ENCODE results near the gene ATF4.
"Not testable (repeated sequence)": the region's sequence is repeated elsewhere in the genome, so short reads cannot be mapped to it uniquely, and the experiment has no call there.

ATF4 gene

DNA sequence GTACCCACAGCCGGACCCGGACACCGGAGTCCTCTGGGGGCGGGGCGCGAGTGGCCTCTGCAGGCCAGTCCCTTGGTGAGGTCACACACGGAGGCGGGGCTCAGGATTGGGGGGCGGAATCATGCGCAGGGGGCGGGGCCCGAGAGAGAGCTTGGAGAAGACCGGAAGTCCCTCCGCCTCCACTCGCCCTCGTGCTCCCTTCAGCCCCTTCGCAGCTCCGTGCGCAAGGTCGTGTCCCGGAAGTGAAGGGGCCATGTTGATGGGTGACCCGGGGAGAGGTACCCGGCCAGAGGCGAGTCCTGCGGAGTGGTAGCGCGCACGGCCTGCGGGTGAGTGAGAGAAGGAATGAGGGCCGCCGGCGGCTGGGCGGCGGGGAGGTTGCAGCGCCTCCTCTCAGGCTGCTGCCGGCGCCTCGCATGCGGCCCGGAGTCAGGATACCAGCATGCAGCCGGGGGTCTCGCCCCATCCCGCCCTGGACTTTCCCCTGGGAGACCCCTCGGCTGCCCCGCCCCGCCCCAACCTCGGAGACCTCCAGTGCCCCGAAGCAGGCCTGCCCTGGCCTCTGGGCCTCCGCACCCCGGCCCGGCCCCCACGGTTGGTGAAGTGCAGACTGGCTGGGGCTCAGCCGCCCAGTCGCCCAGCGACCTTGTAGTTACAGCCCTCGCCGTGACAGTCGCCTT lies 18.1 kb upstream of the ATF4 start, which contains the start of gene MIEF1:
TSS of gene MIEF1 (plus strand) at position 182 of the 680 bp plus-strand sequence. CDS start 9,005 bp downstream, outside the sequence.
- Histone ChIP-seq H3K4me3 (ENCODE audit: low read length) (peak within 1 kb of the TSS; percentile 88), H3K4me1 (ENCODE audit: control insufficient read depth, insufficient read depth, low read length) (peaks cover 11% of the 10 kb centered on the region), H3K9ac (ENCODE audit: low read depth, low read length) (peak within 1 kb of the TSS; percentile 91)

GRCh38 chr22:39502789-39503409 lies 17.5 kb upstream of the ATF4 start:
- peak overlapping the region; percentile 85 for H3K4me2 ChIP-seq (ENCODE audit: low read length)
- H3K4me1 ChIP-seq (ENCODE audit: control insufficient read depth, insufficient read depth, low read length): peaks cover 11% of the 10 kb centered on the region
- H3K9me3 ChIP-seq (replicated peaks; ENCODE audit: low read length): no peaks in the 10 kb centered on the region
- peaks cover 33% of the 10 kb centered on the region for H3K36me3 ChIP-seq (ENCODE audit: insufficient read depth, low read length)
- peak overlapping the region; percentile 91 for H3K9ac ChIP-seq (ENCODE audit: low read depth, low read length)
- H3K27me3 ChIP-seq (ENCODE audit: control insufficient read depth, insufficient read depth, low read length): no peaks in the 10 kb centered on the region
- peak overlapping the region; percentile 88 for H3K4me3 ChIP-seq (ENCODE audit: low read length)

More for the DNA sequence above, 18.1 kb upstream of the ATF4 start, which contains the start of gene MIEF1:
- Histone ChIP-seq H3K36me3 (ENCODE audit: insufficient read depth, low read length) (peaks cover 31% of the 10 kb centered on the region), H3K9me3 (replicated peaks; ENCODE audit: low read length) (no peaks in the 10 kb centered on the region), H3K27me3 (ENCODE audit: control insufficient read depth, insufficient read depth, low read length) (no peaks in the 10 kb centered on the region), H3K4me2 (ENCODE audit: low read length) (peak within 1 kb of the TSS; percentile 85)

- peak overlapping the region; percentile 91 for H3K9ac ChIP-seq (ENCODE audit: low read depth, low read length)
- H3K27me3 ChIP-seq (ENCODE audit: control insufficient read depth, insufficient read depth, low read length): no peaks in the 10 kb centered on the region
- H3K9me3 ChIP-seq (replicated peaks; ENCODE audit: low read length): no peaks in the 10 kb centered on the region
- H3K4me1 ChIP-seq (ENCODE audit: control insufficient read depth, insufficient read depth, low read length): peaks cover 11% of the 10 kb centered on the region
- peaks cover 40% of the 10 kb centered on the region for H3K36me3 ChIP-seq (ENCODE audit: insufficient read depth, low read length)
- H3K4me3 ChIP-seq (ENCODE audit: low read length): peak overlapping the region; percentile 88
- peak overlapping the region; percentile 85 for H3K4me2 ChIP-seq (ENCODE audit: low read length)
Observed at GRCh38 chr22:39503630-39504029, 16.7 kb upstream of the ATF4 start.

DNA sequence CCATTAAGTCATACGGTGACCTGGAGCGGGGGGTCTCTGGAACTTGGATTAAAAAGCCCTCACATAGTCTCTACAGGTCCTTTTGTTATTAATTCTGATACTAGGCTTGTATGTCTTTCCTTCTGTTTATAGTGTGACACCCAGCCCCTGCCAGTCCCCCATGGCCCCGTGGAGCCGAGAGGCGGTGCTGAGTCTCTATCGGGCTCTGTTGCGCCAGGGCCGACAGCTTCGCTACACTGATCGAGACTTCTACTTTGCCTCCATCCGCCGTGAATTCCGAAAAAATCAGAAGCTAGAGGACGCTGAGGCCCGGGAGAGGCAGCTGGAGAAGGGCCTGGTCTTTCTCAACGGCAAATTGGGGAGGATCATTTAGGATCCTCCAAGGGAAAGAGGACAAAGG lies 16.3 kb upstream of the ATF4 start:
- H3K9me3 ChIP-seq (replicated peaks; ENCODE audit: low read length): no peaks in the 10 kb centered on the region
- H3K4me3 ChIP-seq (ENCODE audit: low read length): no peak overlapping the region
- H3K4me1 ChIP-seq (ENCODE audit: control insufficient read depth, insufficient read depth, low read length): peaks cover 11% of the 10 kb centered on the region
- no peaks in the 10 kb centered on the region for H3K27me3 ChIP-seq (ENCODE audit: control insufficient read depth, insufficient read depth, low read length)
- H3K36me3 ChIP-seq (ENCODE audit: insufficient read depth, low read length): peaks cover 42% of the 10 kb centered on the region
- peak overlapping the region; percentile 91 for H3K9ac ChIP-seq (ENCODE audit: low read depth, low read length)
- peak overlapping the region; percentile 85 for H3K4me2 ChIP-seq (ENCODE audit: low read length)

GRCh38 chr22:39507021-39507420 lies 13.3 kb upstream of the ATF4 start:
- H3K9ac ChIP-seq (ENCODE audit: low read depth, low read length); H3K9me3 ChIP-seq (replicated peaks; ENCODE audit: low read length); H3K27me3 ChIP-seq (ENCODE audit: control insufficient read depth, insufficient read depth, low read length); H3K4me3 ChIP-seq (ENCODE audit: low read length); H3K4me2 ChIP-seq (ENCODE audit: low read length): not testable (repeated sequence)
- Histone ChIP-seq H3K4me1 (ENCODE audit: control insufficient read depth, insufficient read depth, low read length) (peaks cover 11% of the 10 kb centered on the region), H3K36me3 (ENCODE audit: insufficient read depth, low read length) (peaks cover 69% of the 10 kb centered on the region)

DNA sequence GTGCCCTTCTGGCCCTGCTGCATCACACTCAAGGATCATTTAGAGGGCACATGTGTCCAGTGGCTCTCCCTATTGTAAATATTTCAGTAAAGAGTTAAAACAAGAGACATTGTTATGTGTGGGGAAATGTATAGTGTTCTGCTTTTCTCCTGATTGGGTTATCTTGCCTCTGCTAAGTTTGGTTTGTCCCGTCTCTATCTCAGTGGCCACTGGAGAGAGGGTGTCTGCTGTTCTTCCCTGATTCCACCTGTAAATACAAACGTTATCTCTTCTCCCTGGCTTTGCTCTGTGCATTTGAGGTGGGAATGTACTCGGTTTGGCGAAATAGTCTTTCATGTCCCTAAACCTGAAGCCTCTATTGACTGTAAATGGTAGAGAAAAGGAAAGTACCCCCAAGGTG lies 12.0 kb upstream of the ATF4 start:
- Histone ChIP-seq H3K4me3 (ENCODE audit: low read length) (no peak overlapping the region), H3K4me1 (ENCODE audit: control insufficient read depth, insufficient read depth, low read length) (peaks cover 7% of the 10 kb centered on the region), H3K4me2 (ENCODE audit: low read length) (no peak overlapping the region), H3K9ac (ENCODE audit: low read depth, low read length) (no peak overlapping the region), H3K27me3 (ENCODE audit: control insufficient read depth, insufficient read depth, low read length) (no peaks in the 10 kb centered on the region), H3K9me3 (replicated peaks; ENCODE audit: low read length) (no peaks in the 10 kb centered on the region), H3K36me3 (ENCODE audit: insufficient read depth, low read length) (peaks cover 76% of the 10 kb centered on the region)

GRCh38 chr22:39510529-39511149 lies 9.7 kb upstream of the ATF4 start:
- Histone ChIP-seq H3K9ac (ENCODE audit: low read depth, low read length) (no peak overlapping the region), H3K4me3 (ENCODE audit: low read length) (no peak overlapping the region), H3K4me2 (ENCODE audit: low read length) (no peak overlapping the region), H3K4me1 (ENCODE audit: control insufficient read depth, insufficient read depth, low read length) (peaks cover 12% of the 10 kb centered on the region), H3K27me3 (ENCODE audit: control insufficient read depth, insufficient read depth, low read length) (no peaks in the 10 kb centered on the region), H3K36me3 (ENCODE audit: insufficient read depth, low read length) (peaks cover 81% of the 10 kb centered on the region), H3K9me3 (replicated peaks; ENCODE audit: low read length) (no peaks in the 10 kb centered on the region)

GRCh38 chr22:39511226-39511625 lies 9.1 kb upstream of the ATF4 start:
- Histone ChIP-seq H3K27me3 (ENCODE audit: control insufficient read depth, insufficient read depth, low read length) (no peaks in the 10 kb centered on the region), H3K4me3 (ENCODE audit: low read length) (no peak overlapping the region), H3K36me3 (ENCODE audit: insufficient read depth, low read length) (peaks cover 76% of the 10 kb centered on the region), H3K4me2 (ENCODE audit: low read length) (no peak overlapping the region), H3K9me3 (replicated peaks; ENCODE audit: low read length) (no peaks in the 10 kb centered on the region), H3K9ac (ENCODE audit: low read depth, low read length) (no peak overlapping the region), H3K4me1 (ENCODE audit: control insufficient read depth, insufficient read depth, low read length) (peaks cover 16% of the 10 kb centered on the region)

GRCh38 chr22:39512026-39512425 lies 8.3 kb upstream of the ATF4 start:
- H3K4me2 ChIP-seq (ENCODE audit: low read length): no peak overlapping the region
- no peak overlapping the region for H3K9ac ChIP-seq (ENCODE audit: low read depth, low read length)
- peaks cover 73% of the 10 kb centered on the region for H3K36me3 ChIP-seq (ENCODE audit: insufficient read depth, low read length)
- peaks cover 16% of the 10 kb centered on the region for H3K4me1 ChIP-seq (ENCODE audit: control insufficient read depth, insufficient read depth, low read length)
- H3K4me3 ChIP-seq (ENCODE audit: low read length): no peak overlapping the region
- no peaks in the 10 kb centered on the region for H3K27me3 ChIP-seq (ENCODE audit: control insufficient read depth, insufficient read depth, low read length)
- H3K9me3 ChIP-seq (replicated peaks; ENCODE audit: low read length): no peaks in the 10 kb centered on the region

DNA sequence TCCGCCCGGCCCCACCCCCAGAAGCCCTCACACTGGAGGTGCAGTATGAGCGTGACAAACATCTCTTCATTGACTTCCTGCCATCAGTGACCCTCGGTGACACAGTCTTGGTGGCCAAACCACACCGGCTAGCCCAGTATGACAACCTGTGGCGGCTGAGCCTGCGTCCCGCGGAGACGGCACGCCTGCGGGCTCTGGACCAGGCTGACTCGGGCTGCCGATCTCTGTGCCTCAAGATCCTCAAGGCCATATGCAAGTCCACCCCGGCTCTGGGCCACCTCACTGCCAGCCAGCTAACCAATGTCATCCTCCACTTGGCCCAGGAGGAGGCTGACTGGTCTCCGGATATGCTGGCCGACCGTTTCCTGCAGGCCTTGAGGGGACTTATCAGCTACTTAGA lies 6.6 kb upstream of the ATF4 start:
- peaks cover 70% of the 10 kb centered on the region for H3K36me3 ChIP-seq (ENCODE audit: insufficient read depth, low read length)

GRCh38 chr22:39514373-39514973 lies 5.9 kb upstream of the ATF4 start:
- H3K27me3 ChIP-seq (ENCODE audit: control insufficient read depth, insufficient read depth, low read length): no peaks in the 10 kb centered on the region
- no peaks in the 10 kb centered on the region for H3K9me3 ChIP-seq (replicated peaks; ENCODE audit: low read length)
- H3K9ac ChIP-seq (ENCODE audit: low read depth, low read length): no peak overlapping the region
- H3K4me3 ChIP-seq (ENCODE audit: low read length): no peak overlapping the region
- peaks cover 29% of the 10 kb centered on the region for H3K4me1 ChIP-seq (ENCODE audit: control insufficient read depth, insufficient read depth, low read length)
- peaks cover 66% of the 10 kb centered on the region for H3K36me3 ChIP-seq (ENCODE audit: insufficient read depth, low read length)
- no peak overlapping the region for H3K4me2 ChIP-seq (ENCODE audit: low read length)

More for the DNA sequence above, 6.6 kb upstream of the ATF4 start:
- H3K9ac ChIP-seq (ENCODE audit: low read depth, low read length): no peak overlapping the region
- H3K9me3 ChIP-seq (replicated peaks; ENCODE audit: low read length): no peaks in the 10 kb centered on the region
- peaks cover 24% of the 10 kb centered on the region for H3K4me1 ChIP-seq (ENCODE audit: control insufficient read depth, insufficient read depth, low read length)
- H3K4me3 ChIP-seq (ENCODE audit: low read length): no peak overlapping the region
- no peaks in the 10 kb centered on the region for H3K27me3 ChIP-seq (ENCODE audit: control insufficient read depth, insufficient read depth, low read length)
- no peak overlapping the region for H3K4me2 ChIP-seq (ENCODE audit: low read length)

Measured in skeletal muscle satellite cell (primary cell).